ENCODE results near the gene KDF1.
A peak's percentile ranks its signal among the peaks of the same experiment; 100 is the strongest.

The KDF1 gene

GRCh38 chr1:26900001-26900814, 60.1 kb downstream of the KDF1 start, which contains the start of gene GPATCH3:
Gene GPATCH3 (minus strand): TSS chr1:26900467. CDS start chr1:26900442, 25 bp downstream.
- H3K27ac ChIP-seq: peak within 1 kb of the TSS; percentile 64
- no peak for TF ChIP-seq CTCF (conservative IDR thresholded peaks at IDR 0.05)
- TF ChIP-seq ZFX (IDR thresholded peaks at IDR 0.05): peak; percentile 80
